ENCODE measurements around the gene ARHGEF38.

Gene ARHGEF38

GRCh38 chr4:105601406-105601805, 49.0 kb downstream of the ARHGEF38 start:
- Histone ChIP-seq H3K27me3 (ENCODE audit: insufficient read depth, low read length, poor library complexity, severe bottlenecking) (no peaks in the 10 kb centered on the region), H3K79me2 (ENCODE audit: insufficient read depth, low read length) (no peaks in the 10 kb centered on the region), H4K20me1 (ENCODE audit: insufficient read depth, low read length, poor library complexity, severe bottlenecking) (no peaks in the 10 kb centered on the region), H3K4me3 (ENCODE audit: low read length, poor library complexity, severe bottlenecking) (no peak overlapping the region), H3F3A (ENCODE audit: low read depth) (no peaks in the 10 kb centered on the region), H2AFZ (ENCODE audit: low read length) (no peak overlapping the region), H3K4me1 (ENCODE audit: insufficient read depth, low read length, poor library complexity, severe bottlenecking) (no peaks in the 10 kb centered on the region), H3K36me3 (ENCODE audit: insufficient read depth, low read length) (no peaks in the 10 kb centered on the region), H3K4me2 (ENCODE audit: low read depth, low read length, poor library complexity, severe bottlenecking) (no peak overlapping the region), H3K9me3 (ENCODE audit: insufficient read depth, low read depth, low read length) (no peaks in the 10 kb centered on the region), H3K9me2 (replicated peaks; ENCODE audit: low read depth, low read length) (no peaks in the 10 kb centered on the region), H3K9ac (ENCODE audit: low read depth, low read length, poor library complexity, severe bottlenecking) (no peak overlapping the region)
- no peak for TF ChIP-seq EZH2phosphoT487 (IDR thresholded peaks at IDR 0.05; ENCODE audit: borderline replicate concordance)
- no peak for TF ChIP-seq CTCF (conservative IDR thresholded peaks at IDR 0.05; ENCODE audit: low read length)

GRCh38 chr4:105603158-105603557, 50.7 kb downstream of the ARHGEF38 start:
- no peak overlapping the region for H3K4me3 ChIP-seq (ENCODE audit: low read length, poor library complexity, severe bottlenecking)
- H3K79me2 ChIP-seq (ENCODE audit: insufficient read depth, low read length), result no peaks in the 10 kb centered on the region
- no peaks in the 10 kb centered on the region for H3F3A ChIP-seq (ENCODE audit: low read depth)

GRCh38 chr4:105605493-105605892, 53.1 kb downstream of the ARHGEF38 start:
- Histone ChIP-seq H3K4me3 (ENCODE audit: low read length, poor library complexity, severe bottlenecking) (no peak overlapping the region), H2AFZ (ENCODE audit: low read length) (no peak overlapping the region), H3K79me2 (ENCODE audit: insufficient read depth, low read length) (no peaks in the 10 kb centered on the region), H3K9me2 (replicated peaks; ENCODE audit: low read depth, low read length) (0 out of 2 replicates have a peak, but pooled peaks cover 3% of the 10 kb centered on the region), H3K9ac (ENCODE audit: low read depth, low read length, poor library complexity, severe bottlenecking) (no peak overlapping the region), H3F3A (ENCODE audit: low read depth) (no peaks in the 10 kb centered on the region), H3K4me2 (ENCODE audit: low read depth, low read length, poor library complexity, severe bottlenecking) (no peak overlapping the region), H4K20me1 (ENCODE audit: insufficient read depth, low read length, poor library complexity, severe bottlenecking) (no peaks in the 10 kb centered on the region), H3K27me3 (ENCODE audit: insufficient read depth, low read length, poor library complexity, severe bottlenecking) (no peaks in the 10 kb centered on the region), H3K36me3 (ENCODE audit: insufficient read depth, low read length) (no peaks in the 10 kb centered on the region), H3K4me1 (ENCODE audit: insufficient read depth, low read length, poor library complexity, severe bottlenecking) (no peaks in the 10 kb centered on the region), H3K9me3 (ENCODE audit: insufficient read depth, low read depth, low read length) (no peaks in the 10 kb centered on the region)
- TF ChIP-seq EZH2phosphoT487 (IDR thresholded peaks at IDR 0.05; ENCODE audit: borderline replicate concordance) (no peak), CTCF (conservative IDR thresholded peaks at IDR 0.05; ENCODE audit: low read length) (no peak)

More at GRCh38 chr4:105603158-105603557, 50.7 kb downstream of the ARHGEF38 start:
- Histone ChIP-seq H4K20me1 (ENCODE audit: insufficient read depth, low read length, poor library complexity, severe bottlenecking) (no peaks in the 10 kb centered on the region), H3K9ac (ENCODE audit: low read depth, low read length, poor library complexity, severe bottlenecking) (no peak overlapping the region), H2AFZ (ENCODE audit: low read length) (no peak overlapping the region), H3K9me2 (replicated peaks; ENCODE audit: low read depth, low read length) (no peaks in the 10 kb centered on the region), H3K9me3 (ENCODE audit: insufficient read depth, low read depth, low read length) (no peaks in the 10 kb centered on the region), H3K4me2 (ENCODE audit: low read depth, low read length, poor library complexity, severe bottlenecking) (no peak overlapping the region), H3K27me3 (ENCODE audit: insufficient read depth, low read length, poor library complexity, severe bottlenecking) (no peaks in the 10 kb centered on the region), H3K36me3 (ENCODE audit: insufficient read depth, low read length) (no peaks in the 10 kb centered on the region), H3K4me1 (ENCODE audit: insufficient read depth, low read length, poor library complexity, severe bottlenecking) (no peaks in the 10 kb centered on the region)
- TF ChIP-seq CTCF (conservative IDR thresholded peaks at IDR 0.05; ENCODE audit: low read length) (no peak), EZH2phosphoT487 (IDR thresholded peaks at IDR 0.05; ENCODE audit: borderline replicate concordance) (no peak)

Data from Loucy (cell line).